Measurements from ENCODE around the gene ATOH1. TPM values are rescaled to one million over a fixed set of nuclear protein-coding genes. Genes with fewer than 3 reads are reported as not detected.

ATOH1 gene
- total RNA-seq, 1 donor from 2014 or later = not detected

DNA sequence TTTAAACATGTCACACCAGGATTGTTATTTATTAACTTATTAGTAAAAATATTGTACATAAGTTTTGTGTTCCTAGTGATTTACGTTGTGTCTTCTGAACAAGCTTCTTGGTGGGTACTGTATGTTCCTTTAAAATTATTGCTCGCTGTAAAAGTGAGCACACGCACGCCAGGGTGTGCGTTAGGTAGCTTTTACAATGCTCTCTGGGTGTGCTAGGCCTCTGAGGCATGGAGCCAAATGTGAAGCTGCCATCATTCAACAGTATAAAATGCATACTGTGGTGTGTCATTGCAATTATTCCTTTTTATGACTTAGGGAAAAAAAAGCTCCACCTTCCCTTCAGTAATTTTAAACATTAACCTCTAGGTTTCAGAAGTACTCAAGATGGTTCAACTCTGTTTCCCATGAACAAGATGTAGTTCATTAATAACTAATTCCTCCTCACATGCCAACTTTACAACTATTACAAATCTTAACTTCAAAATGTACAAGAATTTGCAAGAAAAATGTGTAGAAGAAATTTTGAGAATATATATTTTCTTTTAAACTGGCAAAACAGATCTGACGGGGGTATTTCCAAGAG lies 42.4 kb downstream of the ATOH1 start:
- no peaks in the 10 kb centered on the region for H3K4me1 Mint-ChIP-seq
- CTCF ChIA-PET = no interaction called here
- ATAC-seq (ENCODE audit: low read depth) = no peak
- TF ChIP-seq, protein P1, sequence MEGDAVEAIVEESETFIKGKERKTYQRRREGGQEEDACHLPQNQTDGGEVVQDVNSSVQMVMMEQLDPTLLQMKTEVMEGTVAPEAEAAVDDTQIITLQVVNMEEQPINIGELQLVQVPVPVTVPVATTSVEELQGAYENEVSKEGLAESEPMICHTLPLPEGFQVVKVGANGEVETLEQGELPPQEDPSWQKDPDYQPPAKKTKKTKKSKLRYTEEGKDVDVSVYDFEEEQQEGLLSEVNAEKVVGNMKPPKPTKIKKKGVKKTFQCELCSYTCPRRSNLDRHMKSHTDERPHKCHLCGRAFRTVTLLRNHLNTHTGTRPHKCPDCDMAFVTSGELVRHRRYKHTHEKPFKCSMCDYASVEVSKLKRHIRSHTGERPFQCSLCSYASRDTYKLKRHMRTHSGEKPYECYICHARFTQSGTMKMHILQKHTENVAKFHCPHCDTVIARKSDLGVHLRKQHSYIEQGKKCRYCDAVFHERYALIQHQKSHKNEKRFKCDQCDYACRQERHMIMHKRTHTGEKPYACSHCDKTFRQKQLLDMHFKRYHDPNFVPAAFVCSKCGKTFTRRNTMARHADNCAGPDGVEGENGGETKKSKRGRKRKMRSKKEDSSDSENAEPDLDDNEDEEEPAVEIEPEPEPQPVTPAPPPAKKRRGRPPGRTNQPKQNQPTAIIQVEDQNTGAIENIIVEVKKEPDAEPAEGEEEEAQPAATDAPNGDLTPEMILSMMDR (IDR thresholded peaks at IDR 0.05) = no peak
- no peak for DNase-seq
- H3K27me3 Mint-ChIP-seq = no peaks in the 10 kb centered on the region
- no peaks in the 10 kb centered on the region for H3K36me3 Mint-ChIP-seq (ENCODE audit: low read depth)
- no peak overlapping the region for H3K27ac Mint-ChIP-seq
- H3K9me3 Mint-ChIP-seq = no peaks in the 10 kb centered on the region
- POLR2A ChIA-PET = no interaction called here
- no peak overlapping the region for H3K4me3 Mint-ChIP-seq
- intact Hi-C loops (cut with micrococcal nuclease) = no loop called here

DNA sequence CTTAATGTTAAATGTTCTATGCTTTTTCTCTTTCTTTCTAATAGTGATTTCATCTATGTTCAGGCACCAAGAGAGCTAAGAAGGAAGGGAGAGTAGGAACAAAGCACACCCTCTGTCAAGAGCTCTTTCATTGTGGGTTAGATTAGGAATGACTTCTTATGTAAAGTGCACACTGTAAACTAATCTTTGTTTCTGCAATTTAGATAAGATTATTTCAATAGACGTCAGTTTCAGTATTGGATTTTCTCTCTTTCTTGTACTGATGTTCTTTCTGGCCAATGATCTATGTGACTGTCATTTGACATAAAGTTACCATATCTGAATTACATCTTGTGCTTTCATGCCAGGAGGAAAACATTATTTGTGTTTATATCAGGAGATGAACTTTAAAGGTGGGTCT lies 48.2 kb downstream of the ATOH1 start:
- Mint-ChIP-seq H3K27me3 (no peaks in the 10 kb centered on the region), H3K9me3 (peaks cover 2% of the 10 kb centered on the region), H3K27ac (no peak overlapping the region), H3K36me3 (ENCODE audit: low read depth) (no peaks in the 10 kb centered on the region), H3K4me1 (no peaks in the 10 kb centered on the region), H3K4me3 (no peak overlapping the region)
- TF ChIP-seq, protein P1 (IDR thresholded peaks at IDR 0.05) = no peak
- CTCF ChIA-PET = no interaction called here
- DNase-seq (no peak), ATAC-seq (ENCODE audit: low read depth) (no peak)
- POLR2A ChIA-PET = no interaction called here
- intact Hi-C loops (cut with micrococcal nuclease) = no loop called here

DNA sequence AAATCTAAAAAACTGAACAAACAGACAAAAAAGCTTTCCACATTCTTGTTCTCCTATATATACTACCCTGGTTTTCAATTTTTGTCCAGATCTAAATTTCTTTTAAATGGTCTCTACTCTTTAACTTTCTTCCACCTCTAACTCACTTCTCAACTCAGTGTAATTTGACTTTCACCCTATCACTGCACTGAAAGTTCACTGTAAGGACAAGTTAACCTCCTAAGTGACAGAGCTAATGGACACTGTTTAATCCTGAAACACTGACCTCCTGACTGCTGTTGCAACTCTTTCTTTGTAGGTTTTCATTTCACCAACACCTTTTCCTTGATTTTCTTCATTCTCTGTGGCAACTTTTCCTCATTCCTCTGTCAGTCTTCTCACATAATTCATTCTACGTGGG lies 50.0 kb downstream of the ATOH1 start:
- ATAC-seq (ENCODE audit: low read depth) = no peak
- H3K27ac Mint-ChIP-seq = no peak overlapping the region
- TF ChIP-seq, protein P1 (IDR thresholded peaks at IDR 0.05) = no peak
- H3K9me3 Mint-ChIP-seq = peaks cover 2% of the 10 kb centered on the region
- no peaks in the 10 kb centered on the region for H3K27me3 Mint-ChIP-seq
- POLR2A ChIA-PET = no interaction called here
- no peak overlapping the region for H3K4me3 Mint-ChIP-seq
- CTCF ChIA-PET = no interaction called here
- H3K4me1 Mint-ChIP-seq = no peaks in the 10 kb centered on the region
- no peak for DNase-seq
- no peaks in the 10 kb centered on the region for H3K36me3 Mint-ChIP-seq (ENCODE audit: low read depth)
- intact Hi-C loops (cut with micrococcal nuclease) = no loop called here

DNA sequence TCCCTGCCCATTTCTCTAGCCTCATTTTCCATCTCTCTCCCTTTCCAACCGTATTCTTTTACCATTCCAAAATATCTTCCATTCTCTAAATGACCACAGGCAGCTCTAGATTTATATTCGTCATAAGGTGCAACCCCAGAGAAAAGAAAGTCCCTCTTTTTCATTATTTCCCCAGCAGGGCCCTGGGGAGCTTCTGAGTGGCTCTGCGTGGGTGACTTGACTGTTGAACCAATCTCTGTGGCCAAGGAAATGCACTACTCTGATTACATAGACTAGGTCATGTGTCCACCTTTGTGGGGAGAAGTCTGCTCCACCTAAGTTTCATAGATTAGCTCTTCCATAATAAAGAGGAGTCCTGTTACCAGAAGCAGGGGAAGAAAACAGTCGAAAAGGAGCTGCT lies 51.4 kb downstream of the ATOH1 start:
- intact Hi-C loops (cut with micrococcal nuclease) = no loop called here
- POLR2A ChIA-PET = no interaction called here
- Mint-ChIP-seq H3K36me3 (ENCODE audit: low read depth) (no peaks in the 10 kb centered on the region), H3K9me3 (peaks cover 2% of the 10 kb centered on the region), H3K27ac (no peak overlapping the region), H3K4me3 (no peak overlapping the region), H3K4me1 (no peaks in the 10 kb centered on the region), H3K27me3 (no peaks in the 10 kb centered on the region)
- no peak for DNase-seq
- TF ChIP-seq, protein P1 (IDR thresholded peaks at IDR 0.05) = no peak
- CTCF ChIA-PET = no interaction called here
- no peak for ATAC-seq (ENCODE audit: low read depth)

Data from activated B cell treated with CpG ODN at 0.5 μM for 24 hours (primary cell).